HG03066 (cell line): ENCODE measurements around the gene LTA.

Source experiments
- ATAC-seq: cut with Tn5 transposase; IDR thresholded peaks from one replicate; pipeline ENCODE4 v1.9.1; 2021; ENCODE audit warnings: low read depth; ENCODE audit not compliant: unreplicated experiment

Gene LTA

DNA sequence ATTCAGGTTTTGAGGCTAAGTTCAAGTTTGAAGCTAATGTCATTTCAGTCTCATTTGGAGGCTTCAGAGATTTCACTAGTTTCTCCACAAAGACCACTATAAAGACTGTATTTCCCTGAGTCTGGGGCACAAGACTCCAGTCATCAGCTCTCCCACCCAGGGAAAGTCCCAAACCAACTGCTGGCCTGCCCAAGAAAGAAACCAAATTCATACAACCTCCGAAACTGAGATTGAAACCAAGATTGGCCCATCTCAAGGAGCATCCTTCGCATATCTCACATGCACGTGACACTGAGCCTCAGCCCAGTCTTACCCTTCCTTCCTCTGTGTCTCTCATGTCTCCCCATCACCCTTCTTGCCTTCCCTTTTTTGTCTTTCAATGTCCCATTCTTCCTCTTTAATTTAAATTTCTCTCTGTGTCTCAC, 3.5 kb upstream of the LTA start:
- ATAC-seq: peak; percentile 59

DNA sequence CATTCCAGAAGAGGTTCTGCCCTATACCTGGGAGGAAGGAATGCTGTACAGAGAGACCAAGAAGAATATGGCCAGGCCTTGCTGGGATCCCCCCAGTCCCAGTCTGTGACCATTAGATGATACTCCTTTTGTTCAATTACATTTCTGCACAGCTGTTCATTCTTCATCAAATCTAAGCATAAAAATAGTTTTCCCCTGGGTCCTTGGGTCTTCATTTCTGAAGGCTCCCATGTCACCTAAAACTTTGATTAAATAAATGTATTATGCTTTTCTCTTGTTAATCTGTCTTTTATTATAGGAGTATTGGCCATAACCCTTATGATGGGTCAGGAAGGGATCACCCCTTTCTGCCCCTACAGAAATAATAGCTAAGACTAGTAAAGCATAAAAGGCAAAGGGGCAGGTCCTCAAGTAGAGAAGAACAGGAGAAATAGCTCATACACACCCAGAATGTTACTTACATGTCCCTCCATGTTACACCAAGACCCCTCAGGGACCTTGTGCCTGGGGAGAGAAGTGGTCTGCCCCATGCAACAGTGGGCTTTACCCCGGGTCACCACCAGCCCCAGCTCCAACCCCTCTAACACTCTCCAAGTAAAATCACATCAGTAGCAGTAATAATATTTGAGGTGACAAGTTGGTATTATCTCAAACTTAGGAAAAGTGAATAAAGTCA, 2.1 kb upstream of the LTA start:
- ATAC-seq: no peak

DNA sequence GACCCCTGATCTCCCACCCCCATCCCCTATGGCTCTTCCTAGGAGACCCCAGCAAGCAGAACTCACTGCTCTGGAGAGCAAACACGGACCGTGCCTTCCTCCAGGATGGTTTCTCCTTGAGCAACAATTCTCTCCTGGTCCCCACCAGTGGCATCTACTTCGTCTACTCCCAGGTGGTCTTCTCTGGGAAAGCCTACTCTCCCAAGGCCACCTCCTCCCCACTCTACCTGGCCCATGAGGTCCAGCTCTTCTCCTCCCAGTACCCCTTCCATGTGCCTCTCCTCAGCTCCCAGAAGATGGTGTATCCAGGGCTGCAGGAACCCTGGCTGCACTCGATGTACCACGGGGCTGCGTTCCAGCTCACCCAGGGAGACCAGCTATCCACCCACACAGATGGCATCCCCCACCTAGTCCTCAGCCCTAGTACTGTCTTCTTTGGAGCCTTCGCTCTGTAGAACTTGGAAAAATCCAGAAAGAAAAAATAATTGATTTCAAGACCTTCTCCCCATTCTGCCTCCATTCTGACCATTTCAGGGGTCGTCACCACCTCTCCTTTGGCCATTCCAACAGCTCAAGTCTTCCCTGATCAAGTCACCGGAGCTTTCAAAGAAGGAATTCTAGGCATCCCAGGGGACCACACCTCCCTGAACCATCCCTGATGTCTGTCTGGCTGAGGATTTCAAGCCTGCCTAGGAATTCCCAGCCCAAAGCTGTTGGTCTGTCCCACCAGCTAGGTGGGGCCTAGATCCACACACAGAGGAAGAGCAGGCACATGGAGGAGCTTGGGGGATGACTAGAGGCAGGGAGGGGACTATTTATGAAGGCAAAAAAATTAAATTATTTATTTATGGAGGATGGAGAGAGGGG, 1.4 kb downstream of the LTA start:
- ATAC-seq: no peak

DNA sequence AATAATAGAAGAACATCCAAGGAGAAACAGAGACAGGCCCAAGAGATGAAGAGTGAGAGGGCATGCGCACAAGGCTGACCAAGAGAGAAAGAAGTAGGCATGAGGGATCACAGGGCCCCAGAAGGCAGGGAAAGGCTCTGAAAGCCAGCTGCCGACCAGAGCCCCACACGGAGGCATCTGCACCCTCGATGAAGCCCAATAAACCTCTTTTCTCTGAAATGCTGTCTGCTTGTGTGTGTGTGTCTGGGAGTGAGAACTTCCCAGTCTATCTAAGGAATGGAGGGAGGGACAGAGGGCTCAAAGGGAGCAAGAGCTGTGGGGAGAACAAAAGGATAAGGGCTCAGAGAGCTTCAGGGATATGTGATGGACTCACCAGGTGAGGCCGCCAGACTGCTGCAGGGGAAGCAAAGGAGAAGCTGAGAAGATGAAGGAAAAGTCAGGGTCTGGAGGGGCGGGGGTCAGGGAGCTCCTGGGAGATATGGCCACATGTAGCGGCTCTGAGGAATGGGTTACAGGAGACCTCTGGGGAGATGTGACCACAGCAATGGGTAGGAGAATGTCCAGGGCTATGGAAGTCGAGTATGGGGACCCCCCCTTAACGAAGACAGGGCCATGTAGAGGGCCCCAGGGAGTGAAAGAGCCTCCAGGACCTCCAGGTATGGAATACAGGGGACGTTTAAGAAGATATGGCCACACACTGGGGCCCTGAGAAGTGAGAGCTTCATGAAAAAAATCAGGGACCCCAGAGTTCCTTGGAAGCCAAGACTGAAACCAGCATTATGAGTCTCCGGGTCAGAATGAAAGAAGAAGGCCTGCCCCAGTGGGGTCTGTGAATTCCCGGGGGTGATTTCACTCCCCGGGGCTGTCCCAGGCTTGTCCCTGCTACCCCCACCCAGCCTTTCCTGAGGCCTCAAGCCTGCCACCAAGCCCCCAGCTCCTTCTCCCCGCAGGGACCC, 2.3 kb downstream of the LTA start:
- ATAC-seq: no peak

DNA sequence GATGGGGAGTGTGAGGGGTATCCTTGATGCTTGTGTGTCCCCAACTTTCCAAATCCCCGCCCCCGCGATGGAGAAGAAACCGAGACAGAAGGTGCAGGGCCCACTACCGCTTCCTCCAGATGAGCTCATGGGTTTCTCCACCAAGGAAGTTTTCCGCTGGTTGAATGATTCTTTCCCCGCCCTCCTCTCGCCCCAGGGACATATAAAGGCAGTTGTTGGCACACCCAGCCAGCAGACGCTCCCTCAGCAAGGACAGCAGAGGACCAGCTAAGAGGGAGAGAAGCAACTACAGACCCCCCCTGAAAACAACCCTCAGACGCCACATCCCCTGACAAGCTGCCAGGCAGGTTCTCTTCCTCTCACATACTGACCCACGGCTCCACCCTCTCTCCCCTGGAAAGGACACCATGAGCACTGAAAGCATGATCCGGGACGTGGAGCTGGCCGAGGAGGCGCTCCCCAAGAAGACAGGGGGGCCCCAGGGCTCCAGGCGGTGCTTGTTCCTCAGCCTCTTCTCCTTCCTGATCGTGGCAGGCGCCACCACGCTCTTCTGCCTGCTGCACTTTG, 3.3 kb downstream of the LTA start, which contains the start of gene TNF:
TSS of gene TNF (plus strand) at position 231 of the 567 bp plus-strand sequence. CDS start at position 408, 177 bp downstream.
- no peak for ATAC-seq

DNA sequence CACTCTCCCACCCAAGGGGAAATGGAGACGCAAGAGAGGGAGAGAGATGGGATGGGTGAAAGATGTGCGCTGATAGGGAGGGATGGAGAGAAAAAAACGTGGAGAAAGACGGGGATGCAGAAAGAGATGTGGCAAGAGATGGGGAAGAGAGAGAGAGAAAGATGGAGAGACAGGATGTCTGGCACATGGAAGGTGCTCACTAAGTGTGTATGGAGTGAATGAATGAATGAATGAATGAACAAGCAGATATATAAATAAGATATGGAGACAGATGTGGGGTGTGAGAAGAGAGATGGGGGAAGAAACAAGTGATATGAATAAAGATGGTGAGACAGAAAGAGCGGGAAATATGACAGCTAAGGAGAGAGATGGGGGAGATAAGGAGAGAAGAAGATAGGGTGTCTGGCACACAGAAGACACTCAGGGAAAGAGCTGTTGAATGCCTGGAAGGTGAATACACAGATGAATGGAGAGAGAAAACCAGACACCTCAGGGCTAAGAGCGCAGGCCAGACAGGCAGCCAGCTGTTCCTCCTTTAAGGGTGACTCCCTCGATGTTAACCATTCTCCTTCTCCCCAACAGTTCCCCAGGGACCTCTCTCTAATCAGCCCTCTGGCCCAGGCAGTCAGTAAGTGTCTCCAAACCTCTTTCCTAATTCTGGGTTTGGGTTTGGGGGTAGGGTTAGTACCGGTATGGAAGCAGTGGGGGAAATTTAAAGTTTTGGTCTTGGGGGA, 4.0 kb downstream of the LTA start:
- no peak for ATAC-seq

DNA sequence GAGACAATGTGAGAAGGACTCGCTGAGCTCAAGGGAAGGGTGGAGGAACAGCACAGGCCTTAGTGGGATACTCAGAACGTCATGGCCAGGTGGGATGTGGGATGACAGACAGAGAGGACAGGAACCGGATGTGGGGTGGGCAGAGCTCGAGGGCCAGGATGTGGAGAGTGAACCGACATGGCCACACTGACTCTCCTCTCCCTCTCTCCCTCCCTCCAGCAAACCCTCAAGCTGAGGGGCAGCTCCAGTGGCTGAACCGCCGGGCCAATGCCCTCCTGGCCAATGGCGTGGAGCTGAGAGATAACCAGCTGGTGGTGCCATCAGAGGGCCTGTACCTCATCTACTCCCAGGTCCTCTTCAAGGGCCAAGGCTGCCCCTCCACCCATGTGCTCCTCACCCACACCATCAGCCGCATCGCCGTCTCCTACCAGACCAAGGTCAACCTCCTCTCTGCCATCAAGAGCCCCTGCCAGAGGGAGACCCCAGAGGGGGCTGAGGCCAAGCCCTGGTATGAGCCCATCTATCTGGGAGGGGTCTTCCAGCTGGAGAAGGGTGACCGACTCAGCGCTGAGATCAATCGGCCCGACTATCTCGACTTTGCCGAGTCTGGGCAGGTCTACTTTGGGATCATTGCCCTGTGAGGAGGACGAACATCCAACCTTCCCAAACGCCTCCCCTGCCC, 4.9 kb downstream of the LTA start:
- no peak for ATAC-seq

DNA sequence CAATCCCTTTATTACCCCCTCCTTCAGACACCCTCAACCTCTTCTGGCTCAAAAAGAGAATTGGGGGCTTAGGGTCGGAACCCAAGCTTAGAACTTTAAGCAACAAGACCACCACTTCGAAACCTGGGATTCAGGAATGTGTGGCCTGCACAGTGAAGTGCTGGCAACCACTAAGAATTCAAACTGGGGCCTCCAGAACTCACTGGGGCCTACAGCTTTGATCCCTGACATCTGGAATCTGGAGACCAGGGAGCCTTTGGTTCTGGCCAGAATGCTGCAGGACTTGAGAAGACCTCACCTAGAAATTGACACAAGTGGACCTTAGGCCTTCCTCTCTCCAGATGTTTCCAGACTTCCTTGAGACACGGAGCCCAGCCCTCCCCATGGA, 5.5 kb downstream of the LTA start:
- no peak for ATAC-seq

DNA sequence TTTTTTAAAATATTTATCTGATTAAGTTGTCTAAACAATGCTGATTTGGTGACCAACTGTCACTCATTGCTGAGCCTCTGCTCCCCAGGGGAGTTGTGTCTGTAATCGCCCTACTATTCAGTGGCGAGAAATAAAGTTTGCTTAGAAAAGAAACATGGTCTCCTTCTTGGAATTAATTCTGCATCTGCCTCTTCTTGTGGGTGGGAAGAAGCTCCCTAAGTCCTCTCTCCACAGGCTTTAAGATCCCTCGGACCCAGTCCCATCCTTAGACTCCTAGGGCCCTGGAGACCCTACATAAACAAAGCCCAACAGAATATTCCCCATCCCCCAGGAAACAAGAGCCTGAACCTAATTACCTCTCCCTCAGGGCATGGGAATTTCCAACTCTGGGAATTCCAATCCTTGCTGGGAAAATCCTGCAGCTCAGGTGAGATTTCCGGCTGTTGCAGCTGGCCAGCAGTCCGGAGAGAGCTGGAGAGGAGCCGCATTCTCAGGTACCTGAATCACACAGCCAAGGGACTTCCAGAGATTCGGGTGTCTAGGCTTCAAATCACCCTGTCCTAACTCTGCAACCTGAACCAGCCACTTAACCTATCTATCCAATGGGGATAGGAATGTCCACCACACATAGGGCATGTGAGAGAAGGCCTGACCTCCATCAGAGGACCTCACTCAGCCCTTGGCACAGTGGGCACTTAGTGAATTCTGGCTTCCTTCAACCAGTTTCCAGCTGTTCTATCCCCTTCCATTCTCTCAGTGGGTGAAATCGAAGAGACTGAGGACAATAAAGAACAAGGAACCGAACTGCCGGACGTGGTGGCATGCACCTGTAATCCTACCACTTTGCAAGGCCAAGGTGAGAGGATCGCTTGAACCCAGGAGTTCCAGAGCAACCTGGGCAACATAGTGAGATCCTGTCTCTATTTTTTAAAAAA, 6.4 kb downstream of the LTA start:
- no peak for ATAC-seq

DNA sequence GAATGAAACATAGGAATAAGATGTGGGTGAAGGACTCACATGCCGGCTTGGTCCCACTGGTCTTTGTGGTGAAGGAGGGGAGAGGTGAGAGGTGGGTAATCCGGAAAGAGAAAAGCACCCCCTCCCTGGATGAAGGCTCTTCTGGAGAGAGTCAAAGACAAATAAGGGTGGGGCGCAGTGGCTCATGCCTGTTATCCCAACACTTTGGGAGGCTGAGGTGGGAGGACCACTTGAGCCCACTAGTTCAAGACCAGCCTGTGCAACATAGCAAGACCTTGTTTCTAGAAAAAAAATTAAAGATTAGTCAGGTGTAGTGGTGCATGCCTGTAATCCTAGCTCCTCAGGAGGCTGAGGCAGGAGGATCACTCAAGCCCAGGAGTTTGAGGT, 7.0 kb downstream of the LTA start:
- ATAC-seq: no peak

DNA sequence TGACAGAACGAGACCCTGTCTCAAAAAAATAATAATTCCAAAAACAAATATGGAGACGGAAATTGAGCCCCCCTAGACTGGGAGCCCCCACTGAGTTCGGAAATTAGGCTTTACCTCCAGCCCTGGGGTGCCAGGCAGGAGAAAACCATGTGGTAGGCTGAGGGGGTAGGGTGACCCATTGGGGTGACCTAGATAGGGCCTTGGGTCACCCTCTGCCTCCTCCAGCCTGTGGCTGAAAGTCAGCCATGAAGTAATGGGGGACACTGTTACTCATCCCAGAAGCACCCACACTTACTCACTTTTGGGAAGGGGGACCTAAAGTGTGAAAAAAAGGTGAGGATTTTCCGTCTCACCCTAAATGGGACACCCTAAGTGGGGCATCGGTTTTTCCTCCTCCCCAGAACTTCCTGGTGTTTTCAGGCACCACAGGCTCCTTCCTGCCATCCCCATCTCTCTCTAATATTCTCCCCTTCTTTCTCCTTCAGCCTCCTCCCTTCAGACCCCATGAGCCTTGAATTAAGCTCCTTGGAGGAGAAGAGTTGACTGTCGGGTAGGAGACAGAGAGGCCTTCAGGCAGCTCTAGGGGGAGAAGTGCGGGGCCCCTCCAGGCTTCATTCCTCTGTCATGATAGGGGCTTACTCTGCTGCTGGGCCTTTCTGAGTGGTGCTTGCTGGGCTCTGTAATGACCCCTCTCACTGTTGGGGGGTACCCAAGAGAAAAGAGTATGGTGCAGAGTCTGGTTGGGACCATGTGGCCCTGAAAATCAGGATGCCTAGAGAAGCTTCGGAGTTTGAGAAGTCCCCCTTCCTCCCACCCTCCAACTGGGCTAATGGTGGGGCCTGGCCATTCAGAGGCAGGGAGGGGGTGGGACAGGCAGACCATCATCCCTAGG, 7.7 kb downstream of the LTA start:
- ATAC-seq: no peak

DNA sequence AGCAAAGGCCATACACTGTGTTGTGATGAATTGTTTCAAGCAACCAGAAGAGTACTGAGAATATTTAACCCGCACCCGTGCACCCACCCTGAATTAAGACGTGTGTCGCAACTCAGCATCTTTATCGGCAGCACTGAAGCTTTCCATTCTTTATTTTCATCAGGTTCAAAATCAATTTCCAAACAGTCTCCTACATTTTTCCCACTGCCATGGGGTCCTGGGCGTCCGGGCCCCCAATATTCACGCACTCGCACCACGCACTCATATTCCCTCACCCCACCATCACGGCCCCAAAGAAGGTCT, 8.3 kb downstream of the LTA start:
- peak; percentile 6 for ATAC-seq

DNA sequence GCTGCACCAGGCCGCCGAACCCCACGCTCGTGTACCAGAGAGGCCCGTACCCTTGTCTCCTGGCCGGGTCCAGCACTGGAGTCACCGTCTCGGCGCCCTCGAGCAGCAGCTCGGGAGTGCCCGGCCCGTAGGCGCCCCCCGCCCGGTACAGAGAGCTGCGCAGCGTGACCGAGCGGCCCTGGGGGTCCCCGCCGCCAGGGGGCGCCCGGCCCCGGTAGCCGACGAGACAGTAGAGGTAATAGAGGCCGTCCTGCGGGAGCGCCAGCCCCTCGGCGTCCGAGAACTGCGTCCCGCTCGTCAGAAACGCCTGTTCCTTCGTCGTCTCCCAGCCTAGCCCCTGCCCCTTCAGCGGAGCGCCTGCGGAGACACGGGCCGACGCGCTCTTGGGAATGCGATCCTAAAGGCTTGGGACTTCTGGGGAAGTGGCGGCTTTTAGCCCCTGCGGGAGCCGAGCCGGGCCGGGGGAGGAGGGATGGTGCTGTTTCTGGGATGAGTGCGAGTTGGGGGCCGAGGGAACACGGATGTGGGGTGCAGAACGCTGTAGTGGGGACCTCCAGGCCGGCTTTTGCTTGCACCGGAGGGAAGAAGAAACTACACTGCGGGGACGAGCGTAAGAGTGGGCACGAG, 8.8 kb downstream of the LTA start:
- ATAC-seq: peak; percentile 58

DNA sequence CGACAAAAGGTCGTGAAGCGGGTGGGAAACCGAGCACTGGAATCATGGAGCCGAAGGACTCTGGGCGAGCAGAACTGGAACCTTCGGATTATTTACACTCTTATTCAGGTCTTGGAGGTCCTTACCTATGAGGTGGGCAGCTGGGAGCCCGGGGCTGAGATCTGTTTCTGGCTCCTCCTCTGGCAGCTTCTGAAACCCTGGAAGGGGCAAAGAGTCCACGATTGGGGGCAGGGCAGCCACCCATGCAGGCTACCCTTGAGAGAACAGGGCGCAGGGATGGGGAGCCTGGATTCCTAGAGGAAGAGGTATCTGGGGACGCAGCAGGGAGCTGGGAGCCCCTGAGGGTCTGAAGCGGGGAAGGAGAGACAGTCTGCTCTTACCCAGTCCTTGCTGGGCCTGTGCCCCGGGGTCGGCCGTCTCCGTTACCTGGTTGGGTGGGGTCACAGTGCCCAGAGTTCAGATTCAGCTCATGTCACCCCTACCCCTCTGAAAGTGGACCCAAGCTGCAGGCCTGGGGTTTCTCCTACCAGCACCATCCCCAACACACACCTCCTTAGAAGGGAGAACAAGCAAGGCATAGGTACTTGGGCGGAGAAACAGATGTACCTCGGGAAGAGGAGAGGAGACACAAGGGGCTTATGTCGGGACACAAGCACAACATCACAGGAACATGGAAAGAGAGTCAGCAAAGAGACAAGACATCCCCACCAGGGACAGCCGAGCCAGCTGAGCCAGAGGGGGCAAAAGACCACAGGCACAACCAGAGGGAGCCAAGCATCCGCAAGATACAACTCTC, 9.5 kb downstream of the LTA start:
- ATAC-seq: no peak

DNA sequence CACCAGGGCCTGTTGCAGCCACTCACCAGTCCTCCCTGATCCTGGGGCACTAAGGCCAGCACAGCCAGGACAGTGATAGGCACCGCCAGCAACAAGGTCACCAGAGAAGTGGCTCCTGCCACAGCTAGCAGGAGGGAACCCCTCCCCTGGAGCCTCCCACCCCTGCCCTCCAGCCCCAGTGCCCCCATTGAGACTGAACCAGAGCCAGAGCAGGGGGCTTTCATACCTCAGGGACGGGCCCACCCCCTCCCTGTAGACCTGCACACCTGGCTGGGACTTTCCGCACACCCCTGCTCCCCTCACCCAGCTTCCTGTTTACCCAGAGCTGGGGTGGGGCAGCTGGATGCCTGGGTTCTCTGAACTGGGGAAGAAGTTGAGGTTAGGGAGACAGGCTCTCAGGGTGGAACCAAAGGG, 10.1 kb downstream of the LTA start, which contains the start of gene LTB:
TSS of gene LTB (minus strand) at position 195 of the 414 bp plus-strand sequence. CDS start at position 188, 7 bp downstream.
- no peak for ATAC-seq

DNA sequence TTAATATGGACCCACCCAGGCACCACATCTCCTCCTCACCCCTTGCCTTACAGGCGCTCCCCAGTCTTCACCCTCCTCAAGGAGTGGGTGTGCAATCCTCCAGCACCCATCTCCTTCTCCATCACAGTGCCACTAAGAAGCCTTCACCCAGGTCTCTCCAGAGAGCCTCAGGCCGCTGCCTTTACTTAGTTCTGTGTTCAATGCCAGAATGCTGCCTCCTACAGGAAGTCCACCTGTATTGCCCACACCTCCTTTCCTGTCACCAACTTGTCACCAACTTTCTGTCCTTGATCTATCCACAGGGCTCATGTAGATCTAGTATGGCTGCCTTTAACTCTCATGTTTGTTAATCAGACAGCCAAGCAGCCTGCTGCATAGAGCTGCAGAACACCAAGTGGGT, 13.4 kb downstream of the LTA start:
- no peak for ATAC-seq
